Activated T-cell treated with anti-CD3 and anti-CD28 coated beads, Interleukin-2, amount 50 U/mL, for 4 hours (primary cell): ENCODE results near the gene B4GALT5. TPM values are rescaled to one million over a fixed set of nuclear protein-coding genes. Genes with fewer than 3 reads are reported as not detected.

Experiments used
- ATAC-seq, 2 donors: fragments of 200-7000 bp; cut with Tn5 transposase; one replicate each; pipeline ENCODE4 v1.10.0; 2021
- DNase-seq: peaks from one replicate; pipeline ENCODE4 v3.0.0-alpha.2; 2020
- H3K27me3 Mint-ChIP-seq: one replicate; pipeline ENCODE4 v1.8.0; 2021; ENCODE audit warnings: low read depth, mixed read lengths
- H3K36me3 Mint-ChIP-seq: one replicate; pipeline ENCODE4 v1.8.0; 2022; ENCODE audit warnings: mixed read lengths; ENCODE audit not compliant: insufficient read depth
- H3K4me1 Mint-ChIP-seq: one replicate; pipeline ENCODE4 v1.8.0; 2021; ENCODE audit warnings: low read depth, mixed read lengths
- H3K4me3 Mint-ChIP-seq: one replicate; pipeline ENCODE4 v1.8.0; 2021; ENCODE audit warnings: mild to moderate bottlenecking, moderate library complexity, mixed read lengths
- H3K9me3 Mint-ChIP-seq: one replicate; pipeline ENCODE4 v1.8.0; 2021; ENCODE audit warnings: mixed read lengths
- total RNA-seq, 3 donors: library from RNA; stranded (reverse); gene quantifications; one replicate each; pipeline ENCODE4 v1.2.1, GENCODE V29; 2021

The B4GALT5 gene
- total RNA-seq, 3 donors from 2014 or later, result 41.6 to 51.9 (median 44.5) TPM

GRCh38 chr20:49587111-49587570 is 126.5 kb downstream of the B4GALT5 start:
- Mint-ChIP-seq H3K4me1 (peaks cover 34% of the 10 kb centered on the region), H3K36me3 (no peaks in the 10 kb centered on the region), H3K9me3 (peaks cover 4% of the 10 kb centered on the region), H3K27me3 (peaks cover 2% of the 10 kb centered on the region), H3K4me3 (no peak overlapping the region)
- no peak for ATAC-seq
- no peak for DNase-seq

GRCh38 chr20:49585585-49586245 is 128.0 kb downstream of the B4GALT5 start:
- H3K4me3 Mint-ChIP-seq, result no peak overlapping the region

GRCh38 chr20:49584418-49585382 is 129.0 kb downstream of the B4GALT5 start:
- Mint-ChIP-seq H3K4me3 (no peak overlapping the region), H3K4me1 (peaks cover 9% of the 10 kb centered on the region), H3K27me3 (peaks cover 2% of the 10 kb centered on the region), H3K36me3 (no peaks in the 10 kb centered on the region), H3K9me3 (peaks cover 4% of the 10 kb centered on the region)
- ATAC-seq (no peak), DNase-seq (no peak)

More at GRCh38 chr20:49585585-49586245, 128.0 kb downstream of the B4GALT5 start:
- H3K4me1 Mint-ChIP-seq, result peaks cover 19% of the 10 kb centered on the region
- peaks cover 4% of the 10 kb centered on the region for H3K9me3 Mint-ChIP-seq
- DNase-seq (no peak), ATAC-seq (no peak)
- H3K36me3 Mint-ChIP-seq, result no peaks in the 10 kb centered on the region
- peaks cover 2% of the 10 kb centered on the region for H3K27me3 Mint-ChIP-seq

DNA sequence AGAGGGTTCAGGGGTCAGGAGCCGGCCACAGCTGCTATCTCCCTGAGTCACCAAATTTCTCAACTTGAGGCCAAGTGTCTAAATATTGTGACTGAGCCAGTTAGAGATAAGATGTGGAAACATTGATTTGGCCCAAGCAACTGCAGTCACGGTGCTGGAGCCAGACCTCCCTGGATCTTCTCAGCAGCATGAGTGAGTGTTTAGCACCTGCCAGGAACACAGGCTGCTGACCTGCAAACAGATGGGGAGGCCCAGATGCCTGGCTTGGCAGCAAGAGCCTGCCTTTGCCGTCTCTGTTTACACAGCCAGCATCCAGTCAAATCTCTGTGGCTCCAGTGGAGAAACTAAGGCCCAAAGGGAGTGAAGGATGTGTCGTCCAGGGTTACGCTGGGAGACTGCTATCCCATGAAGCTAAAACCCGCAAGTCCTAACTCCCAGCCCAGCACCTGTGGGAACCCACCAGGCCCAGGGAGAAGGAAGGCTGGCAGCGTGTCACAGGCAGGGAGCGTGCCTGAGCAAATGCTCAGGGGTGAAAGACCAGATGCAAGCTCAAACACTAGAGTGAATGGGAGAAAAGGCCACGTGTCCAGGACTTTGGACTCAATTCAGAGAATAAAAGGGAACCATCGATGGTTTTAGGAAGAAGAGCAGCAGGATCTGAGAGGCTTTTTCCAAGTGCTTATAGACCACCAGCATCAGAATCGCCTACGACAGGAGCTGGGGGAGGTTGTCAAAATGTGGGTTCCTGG is 129.8 kb downstream of the B4GALT5 start:
- Mint-ChIP-seq H3K4me1 (peaks cover 7% of the 10 kb centered on the region), H3K4me3 (no peak overlapping the region), H3K36me3 (no peaks in the 10 kb centered on the region), H3K27me3 (peaks cover 2% of the 10 kb centered on the region), H3K9me3 (peaks cover 4% of the 10 kb centered on the region)
- ATAC-seq, result no peak
- DNase-seq, result no peak

GRCh38 chr20:49583343-49583668 is 130.4 kb downstream of the B4GALT5 start:
- peaks cover 2% of the 10 kb centered on the region for H3K4me1 Mint-ChIP-seq
- DNase-seq (no peak), ATAC-seq (no peak)
- no peak overlapping the region for H3K4me3 Mint-ChIP-seq
- no peaks in the 10 kb centered on the region for H3K27me3 Mint-ChIP-seq
- peaks cover 4% of the 10 kb centered on the region for H3K9me3 Mint-ChIP-seq
- H3K36me3 Mint-ChIP-seq, result no peaks in the 10 kb centered on the region

Other genes starting within 250 kb of the B4GALT5 start
- under 1 TPM in 2 of 3 donors, not detected in 1; 0.05 TPM for gene KCNB1, start 231.2 kb downstream of the B4GALT5 start, total RNA-seq
- 1 to 10 TPM; 1.6 to 2.4 (median 2.1) TPM for gene PTGIS, start 145.7 kb downstream of the B4GALT5 start, total RNA-seq
- gene SLC9A8, start 99.0 kb upstream of the B4GALT5 start, total RNA-seq, result 10 to 100 TPM; 11.9 to 16.4 (median 13.2) TPM
- 10 to 100 TPM; 13.3 to 15.0 (median 13.3) TPM for gene SPATA2, start 201.7 kb upstream of the B4GALT5 start, total RNA-seq
- 10 to 100 TPM; 71.1 to 81.9 (median 77.5) TPM for gene RNF114, start 222.5 kb upstream of the B4GALT5 start, total RNA-seq